ENCODE measurements around the gene CES1. TPM values are rescaled to one million over a fixed set of nuclear protein-coding genes. Genes with fewer than 3 reads are reported as not detected.
"Not testable (repeated sequence)": the region's sequence is repeated elsewhere in the genome, so short reads cannot be mapped to it uniquely, and the experiment has no call there.

The CES1 gene
- total RNA-seq, 1 donor from 2014 or later: 52.2 TPM

GRCh38 chr16:55810451-55810961 is 22.4 kb downstream of the CES1 start:
- intact Hi-C loops (cut with DNase I): no loop called here
- ATAC-seq: no peak
- DNase-seq (ENCODE audit: missing footprints): no peak

GRCh38 chr16:55809851-55810250 is 23.0 kb downstream of the CES1 start:
- no peak for ATAC-seq

GRCh38 chr16:55809386-55809785 is 23.5 kb downstream of the CES1 start:
- DNase-seq (ENCODE audit: missing footprints) (no peak), ATAC-seq (no peak)
- intact Hi-C loops (cut with DNase I): no loop called here

More at GRCh38 chr16:55809851-55810250, 23.0 kb downstream of the CES1 start:
- intact Hi-C loops (cut with DNase I): no loop called here
- DNase-seq (ENCODE audit: missing footprints): no peak

- DNase-seq (ENCODE audit: missing footprints); intact Hi-C loops (cut with DNase I); ATAC-seq: not testable (repeated sequence)
Observed at GRCh38 chr16:55808286-55808685, 24.6 kb downstream of the CES1 start.

- DNase-seq (ENCODE audit: missing footprints); intact Hi-C loops (cut with DNase I): not testable (repeated sequence)
- ATAC-seq: peak; percentile 82
Observed at GRCh38 chr16:55805104-55805503, 27.8 kb downstream of the CES1 start.

- DNase-seq (ENCODE audit: missing footprints); ATAC-seq; intact Hi-C loops (cut with DNase I): not testable (repeated sequence)
Observed at GRCh38 chr16:55803681-55804080, 29.2 kb downstream of the CES1 start.

GRCh38 chr16:55792934-55793374 is 39.9 kb downstream of the CES1 start:
- ATAC-seq; intact Hi-C loops (cut with DNase I); DNase-seq (ENCODE audit: missing footprints): not testable (repeated sequence)

GRCh38 chr16:55791512-55791911 is 41.4 kb downstream of the CES1 start:
- intact Hi-C loops (cut with DNase I); DNase-seq (ENCODE audit: missing footprints): not testable (repeated sequence)
- peak; percentile 82 for ATAC-seq

GRCh38 chr16:55790240-55790639 is 42.7 kb downstream of the CES1 start:
- DNase-seq (ENCODE audit: missing footprints); intact Hi-C loops (cut with DNase I): not testable (repeated sequence)
- peak; percentile 15 for ATAC-seq

- ATAC-seq; DNase-seq (ENCODE audit: missing footprints); intact Hi-C loops (cut with DNase I): not testable (repeated sequence)
Observed at GRCh38 chr16:55782793-55783091, 50.2 kb downstream of the CES1 start.

- intact Hi-C loops (cut with DNase I); DNase-seq (ENCODE audit: missing footprints); ATAC-seq: not testable (repeated sequence)
Observed at GRCh38 chr16:55782091-55782792, 50.7 kb downstream of the CES1 start.

- DNase-seq (ENCODE audit: missing footprints); intact Hi-C loops (cut with DNase I); ATAC-seq: not testable (repeated sequence)
Observed at GRCh38 chr16:55781456-55781855, 51.4 kb downstream of the CES1 start.

- ATAC-seq: peak; percentile 47
- DNase-seq (ENCODE audit: missing footprints); intact Hi-C loops (cut with DNase I): not testable (repeated sequence)
Observed at GRCh38 chr16:55780095-55780407, 52.8 kb downstream of the CES1 start.

GRCh38 chr16:55779402-55780094 is 53.3 kb downstream of the CES1 start:
- DNase-seq (ENCODE audit: missing footprints) (no peak), ATAC-seq (no peak)
- intact Hi-C loops (cut with DNase I): no loop called here

- DNase-seq (ENCODE audit: missing footprints) (no peak), ATAC-seq (no peak)
- intact Hi-C loops (cut with DNase I): no loop called here
Observed at GRCh38 chr16:55778757-55779156, 54.1 kb downstream of the CES1 start.

- DNase-seq (ENCODE audit: missing footprints) (no peak), ATAC-seq (no peak)
- intact Hi-C loops (cut with DNase I): no loop called here
Observed at GRCh38 chr16:55775857-55776256, 57.0 kb downstream of the CES1 start.

- ATAC-seq: no peak
- DNase-seq (ENCODE audit: missing footprints): no peak
- intact Hi-C loops (cut with DNase I): no loop called here
Observed at GRCh38 chr16:55773859-55774549, 58.9 kb downstream of the CES1 start.

GRCh38 chr16:55765161-55765560 is 67.7 kb downstream of the CES1 start:
- DNase-seq (ENCODE audit: missing footprints): no peak
- intact Hi-C loops (cut with DNase I): loop anchor here (5.0 kb wide), 1 partner anchor 298 kb away; no protein-coding TSS in a partner anchor
- no peak for ATAC-seq

GRCh38 chr16:55760310-55761001 is 72.4 kb downstream of the CES1 start:
- ATAC-seq (peak; percentile 90), DNase-seq (ENCODE audit: missing footprints) (peak; percentile 84)
- intact Hi-C loops (cut with DNase I): loop anchor here (2.0 kb wide), 1 partner anchor 72 kb away; the partner anchor contains the start of gene CES1
